ENCODE data around the gene FAM50A.
"Not testable (repeated sequence)": the region's sequence is repeated elsewhere in the genome, so short reads cannot be mapped to it uniquely, and the experiment has no call there.

FAM50A gene

GRCh38 chrX:154443992-154444754, at the start of gene FAM50A:
Gene FAM50A (plus strand): TSS chrX:154444141. CDS start chrX:154444236, 95 bp downstream.
- DNase-seq: peak; percentile 43 to 44

- DNase-seq: not testable (repeated sequence)
Observed at GRCh38 chrX:154396363-154396762, 47.6 kb upstream of the FAM50A start.

GRCh38 chrX:154396973-154397887, 46.7 kb upstream of the FAM50A start:
- DNase-seq: peak; percentile 24 to 43

- peak; percentile 88 to 90 for DNase-seq
Observed at GRCh38 chrX:154397888-154398667, 45.9 kb upstream of the FAM50A start, which contains the start of gene RPL10. Gene RPL10 (plus strand): TSS chrX:154398377. CDS start chrX:154398520, 143 bp downstream.

GRCh38 chrX:154398668-154399526, 45.0 kb upstream of the FAM50A start:
- peak; percentile 43 to 68 for DNase-seq

- DNase-seq: no peak
Observed at GRCh38 chrX:154399527-154400368, 44.2 kb upstream of the FAM50A start.

GRCh38 chrX:154400369-154400817, 43.5 kb upstream of the FAM50A start:
- not testable (repeated sequence) for DNase-seq

- no peak for DNase-seq
Observed at GRCh38 chrX:154401045-154401799, 42.7 kb upstream of the FAM50A start.

- DNase-seq: peak in 1 of 2 experiments; percentile 14
Observed at GRCh38 chrX:154401918-154402621, 41.9 kb upstream of the FAM50A start.

- no peak for DNase-seq
Observed at GRCh38 chrX:154402622-154403127, 41.3 kb upstream of the FAM50A start.

- DNase-seq: no peak
Observed at GRCh38 chrX:154403192-154403591, 40.7 kb upstream of the FAM50A start.

- DNase-seq: no peak
Observed at GRCh38 chrX:154403858-154404257, 40.1 kb upstream of the FAM50A start.

GRCh38 chrX:154404625-154405192, 39.2 kb upstream of the FAM50A start:
- DNase-seq: no peak

GRCh38 chrX:154408659-154409221, 35.2 kb upstream of the FAM50A start:
- no peak for DNase-seq

GRCh38 chrX:154409222-154409871, 34.6 kb upstream of the FAM50A start, which contains the start of gene DNASE1L1:
Gene DNASE1L1 (minus strand): TSS chrX:154409254. CDS start chrX:154405568, 3,686 bp downstream.
- no peak for DNase-seq

GRCh38 chrX:154411981-154412340, 32.0 kb upstream of the FAM50A start:
- DNase-seq: peak in 1 of 2 experiments; percentile 55

GRCh38 chrX:154412468-154412867, 31.5 kb upstream of the FAM50A start:
- DNase-seq: no peak

- no peak for DNase-seq
Observed at GRCh38 chrX:154413142-154413541, 30.8 kb upstream of the FAM50A start.
